ENCODE data around the gene PHF24.
"Not testable (repeated sequence)": the region's sequence is repeated elsewhere in the genome, so short reads cannot be mapped to it uniquely, and the experiment has no call there.

The PHF24 gene

GRCh38 chr9:34939989-34940388 is 18.1 kb upstream of the PHF24 start:
- not testable (repeated sequence) for H3K4me3 ChIP-seq (ENCODE audit: insufficient read depth in 1 of 2, low read depth in 1 of 2, low read length in 2 of 2); H3K23ac ChIP-seq (ENCODE audit: low read length in 2 of 2); H3K4me2 ChIP-seq (ENCODE audit: low read length, poor library complexity, severe bottlenecking); H3K27ac ChIP-seq (ENCODE audit: low read length, poor library complexity, severe bottlenecking); H3K4me1 ChIP-seq (ENCODE audit: control insufficient read depth, insufficient read depth, low read depth, low read length); H3K9ac ChIP-seq (ENCODE audit: low read length); H2AFZ ChIP-seq (ENCODE audit: low read depth, low read length); DNase-seq; H3K18ac ChIP-seq (ENCODE audit: low read depth in 1 of 2, low read length in 2 of 2); H3K79me1 ChIP-seq (replicated peaks; ENCODE audit: low read length, poor library complexity, severe bottlenecking); H2BK5ac ChIP-seq (ENCODE audit: low read depth, low read length, poor library complexity, severe bottlenecking); H3K36me3 ChIP-seq (ENCODE audit: control insufficient read depth in 1 of 2, insufficient read depth in 2 of 2, low read depth in 1 of 2, low read length in 2 of 2); H2BK12ac ChIP-seq (ENCODE audit: low read length in 2 of 2); H2BK15ac ChIP-seq (ENCODE audit: low read depth, poor library complexity, severe bottlenecking); H4K91ac ChIP-seq (ENCODE audit: low read length); H2AK5ac ChIP-seq (ENCODE audit: low read length, severe bottlenecking); H3K14ac ChIP-seq (ENCODE audit: low read length in 2 of 2); H4K8ac ChIP-seq (ENCODE audit: low read length); H3K9me3 ChIP-seq (ENCODE audit: control insufficient read depth, low read length); H2BK120ac ChIP-seq (ENCODE audit: low read depth, low read length); H3K4ac ChIP-seq (ENCODE audit: low read depth in 1 of 2, low read length in 2 of 2)
- H3K27me3 ChIP-seq (ENCODE audit: control insufficient read depth in 1 of 2, insufficient read depth in 1 of 2, low read length in 2 of 2), result peaks cover 37 to 57% of the 10 kb centered on the region in 2 experiments

DNA sequence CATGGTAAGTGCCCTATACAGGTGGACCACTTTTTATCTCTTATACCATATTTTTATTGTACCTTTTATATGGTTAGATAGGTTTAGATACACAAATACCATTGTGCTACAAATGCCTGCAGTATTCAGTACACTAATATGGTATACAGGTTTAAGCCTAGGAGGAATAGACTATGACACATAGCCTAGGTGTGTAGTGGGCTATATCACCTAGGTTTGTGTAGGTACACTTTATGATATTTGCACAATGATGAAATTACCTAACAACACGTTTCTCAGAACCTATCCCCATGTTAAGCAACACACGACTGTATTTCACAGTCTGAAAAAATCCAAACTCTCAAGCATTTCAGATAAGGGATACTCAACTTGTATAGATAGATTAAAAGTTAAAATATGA is 9.6 kb upstream of the PHF24 start:
- no peaks in the 10 kb centered on the region for H3K79me1 ChIP-seq (replicated peaks; ENCODE audit: low read length, poor library complexity, severe bottlenecking)

DNA sequence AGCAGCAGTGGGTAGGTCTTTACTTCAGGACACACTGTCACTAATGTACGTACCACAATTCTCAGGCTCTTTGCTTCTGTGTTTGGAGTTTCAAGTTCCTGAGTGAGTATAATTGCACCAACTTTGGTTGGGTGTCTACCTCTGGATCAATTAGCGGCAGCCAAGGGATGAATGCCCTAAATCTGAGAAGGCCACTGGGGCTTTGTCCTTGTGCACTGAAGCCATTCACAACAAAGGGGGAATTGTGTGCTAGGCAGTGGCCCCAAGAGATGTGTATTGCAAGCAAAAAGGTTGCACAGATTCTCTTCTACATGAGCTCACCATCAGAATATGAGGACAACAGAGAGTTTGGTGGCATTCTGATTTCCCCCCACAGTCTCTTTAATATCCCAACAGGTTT is 3.9 kb upstream of the PHF24 start:
- H4K8ac ChIP-seq (ENCODE audit: low read length), result no peak overlapping the region
- no peaks in the 10 kb centered on the region for H3K79me1 ChIP-seq (replicated peaks; ENCODE audit: low read length, poor library complexity, severe bottlenecking)
- no peak overlapping the region for H3K14ac ChIP-seq (ENCODE audit: low read length in 2 of 2)
- no peak overlapping the region for H3K27ac ChIP-seq (ENCODE audit: low read length, poor library complexity, severe bottlenecking)
- no peak overlapping the region for H3K9ac ChIP-seq (ENCODE audit: low read length)
- no peaks in the 10 kb centered on the region for H3K36me3 ChIP-seq (ENCODE audit: control insufficient read depth in 1 of 2, insufficient read depth in 2 of 2, low read depth in 1 of 2, low read length in 2 of 2)
- DNase-seq, result no peak
- 100% methylated on average over 2 of the region's 2 CpGs for WGBS
- no peak overlapping the region for H2BK15ac ChIP-seq (ENCODE audit: low read depth, poor library complexity, severe bottlenecking)
- no peak overlapping the region for H4K91ac ChIP-seq (ENCODE audit: low read length)
- H2AFZ ChIP-seq (ENCODE audit: low read depth, low read length), result no peak overlapping the region
- no peak overlapping the region for H2BK5ac ChIP-seq (ENCODE audit: low read depth, low read length, poor library complexity, severe bottlenecking)
- H2BK120ac ChIP-seq (ENCODE audit: low read depth, low read length), result no peak overlapping the region
- H3K4me2 ChIP-seq (ENCODE audit: low read length, poor library complexity, severe bottlenecking), result no peak overlapping the region
- no peak overlapping the region for H3K4ac ChIP-seq (ENCODE audit: low read depth in 1 of 2, low read length in 2 of 2)
- H3K18ac ChIP-seq (ENCODE audit: low read depth in 1 of 2, low read length in 2 of 2), result no peak overlapping the region
- H3K9me3 ChIP-seq (ENCODE audit: control insufficient read depth, low read length), result no peaks in the 10 kb centered on the region
- no peak overlapping the region for H2BK12ac ChIP-seq (ENCODE audit: low read length in 2 of 2)
- H3K23ac ChIP-seq (ENCODE audit: low read length in 2 of 2), result no peak overlapping the region
- peaks cover 34 to 78% of the 10 kb centered on the region in 2 experiments for H3K27me3 ChIP-seq (ENCODE audit: control insufficient read depth in 1 of 2, insufficient read depth in 1 of 2, low read length in 2 of 2)
- H3K4me1 ChIP-seq (ENCODE audit: control insufficient read depth, insufficient read depth, low read depth, low read length), result peaks cover 9% of the 10 kb centered on the region
- no peak overlapping the region for H3K4me3 ChIP-seq (ENCODE audit: insufficient read depth in 1 of 2, low read depth in 1 of 2, low read length in 2 of 2)
- H2AK5ac ChIP-seq (ENCODE audit: low read length, severe bottlenecking), result no peak overlapping the region

More for the DNA sequence above, 9.6 kb upstream of the PHF24 start:
- DNase-seq, result no peak
- Histone ChIP-seq H4K91ac (ENCODE audit: low read length) (no peak overlapping the region), H3K14ac (ENCODE audit: low read length in 2 of 2) (no peak overlapping the region), H3K9me3 (ENCODE audit: control insufficient read depth, low read length) (no peaks in the 10 kb centered on the region), H3K4me3 (ENCODE audit: insufficient read depth in 1 of 2, low read depth in 1 of 2, low read length in 2 of 2) (no peak overlapping the region), H2BK120ac (ENCODE audit: low read depth, low read length) (no peak overlapping the region), H2BK12ac (ENCODE audit: low read length in 2 of 2) (no peak overlapping the region), H3K18ac (ENCODE audit: low read depth in 1 of 2, low read length in 2 of 2) (no peak overlapping the region), H2BK5ac (ENCODE audit: low read depth, low read length, poor library complexity, severe bottlenecking) (no peak overlapping the region), H2BK15ac (ENCODE audit: low read depth, poor library complexity, severe bottlenecking) (no peak overlapping the region), H3K4ac (ENCODE audit: low read depth in 1 of 2, low read length in 2 of 2) (no peak overlapping the region), H2AK5ac (ENCODE audit: low read length, severe bottlenecking) (no peak overlapping the region), H3K23ac (ENCODE audit: low read length in 2 of 2) (no peak overlapping the region), H4K8ac (ENCODE audit: low read length) (no peak overlapping the region), H3K4me1 (ENCODE audit: control insufficient read depth, insufficient read depth, low read depth, low read length) (no peaks in the 10 kb centered on the region), H2AFZ (ENCODE audit: low read depth, low read length) (no peak overlapping the region), H3K9ac (ENCODE audit: low read length) (no peak overlapping the region), H3K36me3 (ENCODE audit: control insufficient read depth in 1 of 2, insufficient read depth in 2 of 2, low read depth in 1 of 2, low read length in 2 of 2) (no peaks in the 10 kb centered on the region), H3K4me2 (ENCODE audit: low read length, poor library complexity, severe bottlenecking) (no peak overlapping the region), H3K27ac (ENCODE audit: low read length, poor library complexity, severe bottlenecking) (no peak overlapping the region), H3K27me3 (ENCODE audit: control insufficient read depth in 1 of 2, insufficient read depth in 1 of 2, low read length in 2 of 2) (peaks cover 37 to 61% of the 10 kb centered on the region in 2 experiments)
- WGBS, result no CpG with 5 or more reads among the region's 2 CpGs

DNA sequence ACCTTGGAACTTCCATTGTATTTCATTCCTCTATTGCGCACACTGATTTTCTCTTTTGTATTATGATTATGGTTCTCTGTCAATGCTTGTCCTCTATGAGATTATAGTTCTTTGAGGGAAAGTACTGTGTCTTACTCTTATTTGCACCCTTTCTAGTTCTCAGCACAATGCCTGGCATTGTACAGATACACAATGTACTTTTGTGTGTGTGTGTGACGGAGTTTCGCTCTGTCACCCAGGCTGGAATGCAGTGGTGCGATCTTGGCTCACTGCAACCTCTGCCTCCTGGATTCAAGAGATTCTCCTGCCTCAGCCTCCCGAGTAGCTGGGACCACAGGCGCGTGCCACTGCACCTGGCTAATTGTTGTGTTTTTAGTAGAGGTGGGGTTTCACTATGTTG is 2.0 kb upstream of the PHF24 start:
- not testable (repeated sequence) for H3K4me1 ChIP-seq (ENCODE audit: control insufficient read depth, insufficient read depth, low read depth, low read length); H3K4me3 ChIP-seq (ENCODE audit: insufficient read depth in 1 of 2, low read depth in 1 of 2, low read length in 2 of 2); H4K91ac ChIP-seq (ENCODE audit: low read length); H2AK5ac ChIP-seq (ENCODE audit: low read length, severe bottlenecking); H3K27ac ChIP-seq (ENCODE audit: low read length, poor library complexity, severe bottlenecking); H2BK120ac ChIP-seq (ENCODE audit: low read depth, low read length); H3K4me2 ChIP-seq (ENCODE audit: low read length, poor library complexity, severe bottlenecking); H3K79me1 ChIP-seq (replicated peaks; ENCODE audit: low read length, poor library complexity, severe bottlenecking); H3K23ac ChIP-seq (ENCODE audit: low read length in 2 of 2); H3K4ac ChIP-seq (ENCODE audit: low read depth in 1 of 2, low read length in 2 of 2); H2BK5ac ChIP-seq (ENCODE audit: low read depth, low read length, poor library complexity, severe bottlenecking); H2BK15ac ChIP-seq (ENCODE audit: low read depth, poor library complexity, severe bottlenecking); DNase-seq; H2AFZ ChIP-seq (ENCODE audit: low read depth, low read length); H4K8ac ChIP-seq (ENCODE audit: low read length); H2BK12ac ChIP-seq (ENCODE audit: low read length in 2 of 2); H3K36me3 ChIP-seq (ENCODE audit: control insufficient read depth in 1 of 2, insufficient read depth in 2 of 2, low read depth in 1 of 2, low read length in 2 of 2); H3K9me3 ChIP-seq (ENCODE audit: control insufficient read depth, low read length); H3K14ac ChIP-seq (ENCODE audit: low read length in 2 of 2); H3K18ac ChIP-seq (ENCODE audit: low read depth in 1 of 2, low read length in 2 of 2); H3K9ac ChIP-seq (ENCODE audit: low read length)
- peaks cover 51 to 91% of the 10 kb centered on the region in 2 experiments for H3K27me3 ChIP-seq (ENCODE audit: control insufficient read depth in 1 of 2, insufficient read depth in 1 of 2, low read length in 2 of 2)
- WGBS, result 94% methylated on average over 6 of the region's 7 CpGs

Data from mesenchymal stem cell (in vitro differentiated cells and primary cell).